Measurements from ENCODE around the gene RPLP2.
A peak's percentile ranks its signal among the peaks of the same experiment; 100 is the strongest.

The RPLP2 gene

GRCh38 chr11:763073-763463 is 46.7 kb upstream of the RPLP2 start:
- Histone ChIP-seq H3K36me3 (ENCODE audit: control insufficient read depth, insufficient read depth, low read length) (no peaks in the 10 kb centered on the region), H3K79me2 (no peaks in the 10 kb centered on the region), H3K4me2 (ENCODE audit: low read length) (no peak overlapping the region), H3K9me3 (ENCODE audit: control insufficient read depth, low read length) (no peaks in the 10 kb centered on the region), H2AFZ (no peak overlapping the region), H3K4me3 (ENCODE audit: low read depth, low read length) (no peak overlapping the region), H3K4me1 (no peaks in the 10 kb centered on the region), H3K27me3 (ENCODE audit: control insufficient read depth, insufficient read depth, low read length) (no peaks in the 10 kb centered on the region), H3K27ac (no peak overlapping the region), H3K9ac (no peak overlapping the region)
- no peak for TF ChIP-seq CTCF (IDR thresholded peaks at IDR 0.05)

GRCh38 chr11:763549-764321 is 46.0 kb upstream of the RPLP2 start:
- TF ChIP-seq CTCF (IDR thresholded peaks at IDR 0.05): no peak
- no peak overlapping the region for H3K4me3 ChIP-seq (ENCODE audit: low read depth, low read length)
- H3K4me2 ChIP-seq (ENCODE audit: low read length): no peak overlapping the region
- H2AFZ ChIP-seq: no peak overlapping the region
- H3K27ac ChIP-seq: no peak overlapping the region
- H3K27me3 ChIP-seq (ENCODE audit: control insufficient read depth, insufficient read depth, low read length): no peaks in the 10 kb centered on the region
- H3K9me3 ChIP-seq (ENCODE audit: control insufficient read depth, low read length): no peaks in the 10 kb centered on the region
- H3K36me3 ChIP-seq (ENCODE audit: control insufficient read depth, insufficient read depth, low read length): no peaks in the 10 kb centered on the region
- H3K4me1 ChIP-seq: no peaks in the 10 kb centered on the region
- H3K9ac ChIP-seq: no peak overlapping the region
- H3K79me2 ChIP-seq: no peaks in the 10 kb centered on the region

GRCh38 chr11:764322-765024 is 45.3 kb upstream of the RPLP2 start:
- no peak for TF ChIP-seq CTCF (IDR thresholded peaks at IDR 0.05)
- no peaks in the 10 kb centered on the region for H3K79me2 ChIP-seq
- H3K27me3 ChIP-seq (ENCODE audit: control insufficient read depth, insufficient read depth, low read length): no peaks in the 10 kb centered on the region
- H3K9me3 ChIP-seq (ENCODE audit: control insufficient read depth, low read length): no peaks in the 10 kb centered on the region
- no peak overlapping the region for H3K4me2 ChIP-seq (ENCODE audit: low read length)
- no peak overlapping the region for H3K9ac ChIP-seq
- H3K36me3 ChIP-seq (ENCODE audit: control insufficient read depth, insufficient read depth, low read length): no peaks in the 10 kb centered on the region
- H3K4me1 ChIP-seq: no peaks in the 10 kb centered on the region
- H3K4me3 ChIP-seq (ENCODE audit: low read depth, low read length): no peak overlapping the region
- H3K27ac ChIP-seq: no peak overlapping the region
- no peak overlapping the region for H2AFZ ChIP-seq

- Histone ChIP-seq H3K4me3 (ENCODE audit: low read depth, low read length) (no peak overlapping the region), H3K27me3 (ENCODE audit: control insufficient read depth, insufficient read depth, low read length) (no peaks in the 10 kb centered on the region), H3K27ac (no peak overlapping the region), H3K9ac (no peak overlapping the region), H3K36me3 (ENCODE audit: control insufficient read depth, insufficient read depth, low read length) (no peaks in the 10 kb centered on the region), H3K4me2 (ENCODE audit: low read length) (no peak overlapping the region), H3K9me3 (ENCODE audit: control insufficient read depth, low read length) (no peaks in the 10 kb centered on the region), H3K79me2 (no peaks in the 10 kb centered on the region), H3K4me1 (no peaks in the 10 kb centered on the region), H2AFZ (no peak overlapping the region)
- peak; percentile 40 for TF ChIP-seq CTCF (IDR thresholded peaks at IDR 0.05)
These were observed 44.6 kb upstream of the RPLP2 start for GRCh38 chr11:765025-765801.
